ELR (cell line): Measurements from ENCODE around the gene RBBP7.

Experiments used
- DNase-seq: peaks from one replicate; pipeline ENCODE4 v3.0.0-alpha.2; 2015; ENCODE audit warnings: low read depth

The RBBP7 gene

GRCh38 chrX:16862829-16863228 lies 7.3 kb downstream of the RBBP7 start:
- no peak for DNase-seq

- DNase-seq, result no peak
These were observed 13.4 kb downstream of the RBBP7 start for GRCh38 chrX:16856744-16857143.

GRCh38 chrX:16856076-16856404 lies 14.1 kb downstream of the RBBP7 start:
- peak; percentile 78 for DNase-seq

- DNase-seq, result peak; percentile 21
These were observed 14.6 kb downstream of the RBBP7 start for GRCh38 chrX:16855363-16856075.

GRCh38 chrX:16853537-16853936 lies 16.6 kb downstream of the RBBP7 start:
- DNase-seq, result peak; percentile 33

GRCh38 chrX:16852617-16853179 lies 17.5 kb downstream of the RBBP7 start:
- no peak for DNase-seq

- no peak for DNase-seq
These were observed 18.3 kb downstream of the RBBP7 start for GRCh38 chrX:16851827-16852226.

GRCh38 chrX:16851421-16851820 lies 18.7 kb downstream of the RBBP7 start:
- no peak for DNase-seq

GRCh38 chrX:16848541-16848940 lies 21.6 kb downstream of the RBBP7 start:
- no peak for DNase-seq

- DNase-seq, result no peak
These were observed 24.5 kb downstream of the RBBP7 start for GRCh38 chrX:16845686-16846085.

- DNase-seq, result no peak
These were observed 26.8 kb downstream of the RBBP7 start for GRCh38 chrX:16843208-16843909.

GRCh38 chrX:16842684-16843083 lies 27.5 kb downstream of the RBBP7 start:
- no peak for DNase-seq

GRCh38 chrX:16839852-16840460 lies 30.2 kb downstream of the RBBP7 start:
- DNase-seq, result peak; percentile 81

- DNase-seq, result no peak
These were observed 30.8 kb downstream of the RBBP7 start for GRCh38 chrX:16839219-16839851.

- peak; percentile 74 for DNase-seq
These were observed 31.7 kb downstream of the RBBP7 start for GRCh38 chrX:16838202-16839066.

GRCh38 chrX:16836371-16836770 lies 33.8 kb downstream of the RBBP7 start:
- peak; percentile 38 for DNase-seq

GRCh38 chrX:16834806-16835205 lies 35.4 kb downstream of the RBBP7 start:
- DNase-seq, result no peak

GRCh38 chrX:16832301-16832700 lies 37.9 kb downstream of the RBBP7 start:
- DNase-seq, result no peak

GRCh38 chrX:16828124-16828908 lies 41.8 kb downstream of the RBBP7 start:
- DNase-seq, result no peak

- DNase-seq, result no peak
These were observed 42.9 kb downstream of the RBBP7 start for GRCh38 chrX:16827225-16827624.

GRCh38 chrX:16826207-16826606 lies 44.0 kb downstream of the RBBP7 start:
- DNase-seq, result peak; percentile 56
